H9 (cell line): ENCODE data around the gene MICALL2. TPM values are rescaled to one million over a fixed set of nuclear protein-coding genes. Genes with fewer than 3 reads are reported as not detected.
A peak's percentile ranks its signal among the peaks of the same experiment; 100 is the strongest.

Experiments used
- DNase-seq: peaks from one replicate; pipeline ENCODE4 v3.0.0-alpha.2; 2017
- H2AFZ ChIP-seq: one replicate; pipeline ENCODE4 v1.6.1; 2013; ENCODE audit warnings: mild to moderate bottlenecking, low read length, control low read depth, moderate library complexity
- H2AK5ac ChIP-seq: 2 replicates; pipeline ENCODE4 v1.6.1; 2013; ENCODE audit warnings: low read length, control low read depth, mixed read lengths; ENCODE audit not compliant: insufficient read length
- H2BK120ac ChIP-seq: one replicate; pipeline ENCODE4 v1.6.1; 2013; ENCODE audit warnings: low read depth, mild to moderate bottlenecking, low read length, control low read depth, inconsistent platforms; ENCODE audit not compliant: poor library complexity, severe bottlenecking
- H2BK12ac ChIP-seq: 2 replicates; pipeline ENCODE4 v1.6.1; 2013; ENCODE audit warnings: low read length, control low read depth, mixed read lengths, low read depth; ENCODE audit not compliant: insufficient read length
- H2BK15ac ChIP-seq: 2 replicates; pipeline ENCODE4 v1.6.1; 2013; ENCODE audit warnings: low read depth, low read length, control low read depth
- H2BK20ac ChIP-seq: one replicate; pipeline ENCODE4 v1.6.1; 2013; ENCODE audit warnings: low read depth, mild to moderate bottlenecking, low read length, control low read depth, inconsistent platforms; ENCODE audit not compliant: poor library complexity, severe bottlenecking
- H2BK5ac ChIP-seq: 2 replicates; pipeline ENCODE4 v1.6.1; 2013; ENCODE audit warnings: low read length, control low read depth, mixed read lengths; ENCODE audit not compliant: insufficient read length
- H3K14ac ChIP-seq: 2 replicates; pipeline ENCODE4 v1.6.1; 2013; ENCODE audit warnings: low read length, control low read depth; ENCODE audit not compliant: insufficient read depth
- H3K18ac ChIP-seq: 2 replicates; pipeline ENCODE4 v1.6.1; 2013; ENCODE audit warnings: low read depth, mild to moderate bottlenecking, mixed read lengths, low read length, control low read depth; ENCODE audit not compliant: insufficient read length
- H3K23ac ChIP-seq: 2 replicates; pipeline ENCODE4 v1.6.1; 2013; ENCODE audit warnings: low read length, control low read depth, mixed read lengths, low read depth; ENCODE audit not compliant: insufficient read length
- H3K23me2 ChIP-seq: 2 replicates; pipeline ENCODE4 v1.6.1; 2013; ENCODE audit warnings: low read depth, mild to moderate bottlenecking, mixed read lengths, low read length, control low read depth; ENCODE audit not compliant: insufficient read length, poor library complexity, severe bottlenecking
- H3K27ac ChIP-seq: 2 replicates; pipeline ENCODE4 v1.5.1; 2013; ENCODE audit warnings: low read length, control low read depth, mixed read lengths, low read depth; ENCODE audit not compliant: insufficient read length
- H3K27me3 ChIP-seq: 2 replicates; pipeline ENCODE4 v1.6.1; 2013; ENCODE audit warnings: low read length, control low read depth, inconsistent platforms; ENCODE audit not compliant: insufficient read depth
- H3K4ac ChIP-seq: 2 replicates; pipeline ENCODE4 v1.6.1; 2013; ENCODE audit warnings: low read depth, mild to moderate bottlenecking, control low read depth, inconsistent platforms, low read length, moderate library complexity
- H3K4me1 ChIP-seq: 2 replicates; pipeline ENCODE4 v1.6.1; 2013; ENCODE audit warnings: low read length, control low read depth, inconsistent platforms; ENCODE audit not compliant: insufficient read depth
- H3K4me2 ChIP-seq: 2 replicates; pipeline ENCODE4 v1.6.1; 2013; ENCODE audit warnings: low read length, control low read depth, mixed read lengths; ENCODE audit not compliant: insufficient read length, insufficient read depth
- H3K56ac ChIP-seq: 2 replicates; pipeline ENCODE4 v1.6.1; 2013; ENCODE audit warnings: low read depth, mild to moderate bottlenecking, mixed read lengths, low read length, control low read depth; ENCODE audit not compliant: insufficient read length
- H3K79me1 ChIP-seq: 2 replicates; pipeline ENCODE4 v1.6.1; 2013; ENCODE audit warnings: low read depth, mild to moderate bottlenecking, moderate library complexity, low read length, control low read depth, inconsistent platforms; ENCODE audit not compliant: insufficient read depth, poor library complexity, severe bottlenecking
- H3K79me2 ChIP-seq: 2 replicates; pipeline ENCODE4 v1.6.1; 2013; ENCODE audit warnings: low read length, control low read depth, inconsistent platforms; ENCODE audit not compliant: insufficient read depth
- H3K9ac ChIP-seq: 2 replicates; pipeline ENCODE4 v1.6.1; 2013; ENCODE audit warnings: low read length, control low read depth, mixed read lengths; ENCODE audit not compliant: insufficient read length; ENCODE audit errors: extremely low read depth
- H3K9me3 ChIP-seq: one replicate; pipeline ENCODE4 v1.6.1; 2013; ENCODE audit warnings: low read depth, low read length, inconsistent platforms; ENCODE audit not compliant: control insufficient read depth
- H3T11ph ChIP-seq: one replicate; pipeline ENCODE4 v1.6.1; 2013; ENCODE audit warnings: mild to moderate bottlenecking, low read length, control low read depth, inconsistent platforms
- H4K20me1 ChIP-seq: one replicate; pipeline ENCODE4 v1.6.1; 2013; ENCODE audit not compliant: control insufficient read depth, insufficient read length, insufficient read depth
- H4K5ac ChIP-seq: 2 replicates; pipeline ENCODE4 v1.6.1; 2013; ENCODE audit warnings: low read depth, mild to moderate bottlenecking, mixed read lengths, low read length, control low read depth; ENCODE audit not compliant: insufficient read length
- H4K8ac ChIP-seq: replicated peaks from 2 replicates; pipeline ENCODE4 v1.6.1; 2013; ENCODE audit warnings: low read length, control low read depth, mixed read lengths, low read depth; ENCODE audit not compliant: insufficient read length
- H4K91ac ChIP-seq: 2 replicates; pipeline ENCODE4 v1.6.1; 2013; ENCODE audit warnings: low read depth, mild to moderate bottlenecking, moderate library complexity, mixed read lengths, low read length, control low read depth; ENCODE audit not compliant: insufficient read length
- H3K27ac Mint-ChIP-seq, 3 experiments: 2 replicates in 2 of 3; 3 replicates in 1 of 3; pipeline ENCODE4 v1.8.0; 2020 to 2021; ENCODE audit warnings: mixed read lengths in 3 of 3, mild to moderate bottlenecking in 1 of 3, moderate library complexity in 1 of 3
- H3K27me3 Mint-ChIP-seq: 2 replicates; pipeline ENCODE4 v1.8.0; 2021; ENCODE audit warnings: low read depth, mild to moderate bottlenecking, moderate library complexity, mixed read lengths
- H3K36me3 Mint-ChIP-seq, 3 experiments: 2 replicates in 2 of 3; 3 replicates in 1 of 3; pipeline ENCODE4 v1.8.0; 2020 to 2021; ENCODE audit warnings: low read depth in 3 of 3, mixed read lengths in 3 of 3; ENCODE audit not compliant: insufficient read depth in 1 of 3
- H3K4me1 Mint-ChIP-seq, 2 experiments: 2 replicates each; pipeline ENCODE4 v1.8.0; 2020; ENCODE audit warnings: mixed read lengths in 2 of 2
- H3K4me3 Mint-ChIP-seq, 2 experiments: 2 replicates in 1 of 2; 3 replicates in 1 of 2; pipeline ENCODE4 v1.8.0; 2020 to 2021; ENCODE audit warnings: mild to moderate bottlenecking in 2 of 2, mixed read lengths in 2 of 2, moderate library complexity in 1 of 2
- H3K9me3 Mint-ChIP-seq, 2 experiments: 2 replicates in 1 of 2; 3 replicates in 1 of 2; pipeline ENCODE4 v1.8.0; 2020; ENCODE audit warnings: mild to moderate bottlenecking in 2 of 2, mixed read lengths in 2 of 2, moderate library complexity in 1 of 2
- WGBS: extraction: QIAGEN DNeasy Blood & Tissue Kit; methylation state at CpG from one replicate; pipeline ENCODE4 v1.1.7; 2013; ENCODE audit warnings: missing lambda C conversion rate, low lambda C conversion rate, mixed read lengths; ENCODE audit not compliant: insufficient read length; ENCODE audit errors: extremely low coverage; 5-methylcytosine and 5-hydroxymethylcytosine counted together
- total RNA-seq: library from RNA; stranded (reverse); gene quantifications from 2 replicates; pipeline ENCODE4 v1.2.1, GENCODE V29; 2021
- TF ChIP-seq, protein P1 (sequence below): fragments of 200-600 bp; sonication (generic); conservative IDR thresholded peaks from 3 replicates; pipeline ENCODE4 v1.8.0; 2021; ENCODE audit warnings: antibody characterized with exemption, mild to moderate bottlenecking

The MICALL2 gene
- total RNA-seq, 1 experiment from 2014 or later: 7.1 TPM

DNA sequence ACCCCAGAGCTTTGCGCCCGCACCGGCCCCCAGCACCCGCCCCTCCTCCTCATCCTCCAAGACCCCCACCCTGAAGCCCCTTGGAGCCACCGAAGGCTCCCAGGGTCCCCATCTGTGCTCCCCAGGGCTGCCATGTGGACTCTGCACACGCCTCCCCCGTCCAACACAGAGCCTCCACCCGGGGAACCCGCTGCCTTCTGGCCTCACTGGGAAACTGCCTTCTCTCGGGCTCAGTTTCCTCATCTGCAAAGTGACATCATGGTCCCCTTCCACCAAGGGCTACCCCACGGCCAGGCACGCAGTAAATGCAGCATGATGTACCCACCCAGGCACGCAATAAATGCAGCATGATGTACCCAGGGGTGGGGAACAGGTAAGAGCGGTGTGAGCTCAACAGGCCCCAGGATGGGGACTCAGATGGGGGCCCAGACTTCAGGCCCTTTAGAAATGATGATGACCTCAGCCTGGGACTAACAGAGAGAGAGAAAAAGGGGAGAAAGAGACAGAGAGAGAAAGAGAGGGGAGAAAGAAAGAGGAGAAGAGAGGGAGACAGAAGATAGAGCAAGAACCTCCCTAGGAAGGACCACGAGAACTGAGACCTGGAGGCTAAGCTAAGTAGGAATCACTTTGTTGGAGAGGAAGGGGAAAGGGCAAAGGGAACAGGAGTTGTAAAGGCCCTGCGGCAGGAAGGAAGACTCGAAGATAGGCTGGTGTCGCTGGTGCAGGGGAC is 2.5 kb upstream of the MICALL2 start:
- no peak overlapping the region for H2BK120ac ChIP-seq
- no peak overlapping the region for H3K4me2 ChIP-seq
- H3K27ac ChIP-seq: no peak overlapping the region
- H3K9me3 ChIP-seq: no peaks in the 10 kb centered on the region
- no peak overlapping the region for H3K23ac ChIP-seq
- H3K23me2 ChIP-seq: peaks cover 8% of the 10 kb centered on the region
- H3K4me1 ChIP-seq: no peaks in the 10 kb centered on the region; the same call in 1 of the 2 replicates
- H3K18ac ChIP-seq: no peak overlapping the region
- H3K56ac ChIP-seq: no peak overlapping the region
- DNase-seq: no peak
- no peak overlapping the region for H2BK5ac ChIP-seq
- H3K14ac ChIP-seq: no peak overlapping the region
- H3K4me1 Mint-ChIP-seq: peaks cover 12 to 34% of the 10 kb centered on the region in 2 experiments
- no peak overlapping the region for H2BK20ac ChIP-seq
- H2AK5ac ChIP-seq: no peak overlapping the region
- H2BK15ac ChIP-seq: no peak overlapping the region
- TF ChIP-seq, protein P1, sequence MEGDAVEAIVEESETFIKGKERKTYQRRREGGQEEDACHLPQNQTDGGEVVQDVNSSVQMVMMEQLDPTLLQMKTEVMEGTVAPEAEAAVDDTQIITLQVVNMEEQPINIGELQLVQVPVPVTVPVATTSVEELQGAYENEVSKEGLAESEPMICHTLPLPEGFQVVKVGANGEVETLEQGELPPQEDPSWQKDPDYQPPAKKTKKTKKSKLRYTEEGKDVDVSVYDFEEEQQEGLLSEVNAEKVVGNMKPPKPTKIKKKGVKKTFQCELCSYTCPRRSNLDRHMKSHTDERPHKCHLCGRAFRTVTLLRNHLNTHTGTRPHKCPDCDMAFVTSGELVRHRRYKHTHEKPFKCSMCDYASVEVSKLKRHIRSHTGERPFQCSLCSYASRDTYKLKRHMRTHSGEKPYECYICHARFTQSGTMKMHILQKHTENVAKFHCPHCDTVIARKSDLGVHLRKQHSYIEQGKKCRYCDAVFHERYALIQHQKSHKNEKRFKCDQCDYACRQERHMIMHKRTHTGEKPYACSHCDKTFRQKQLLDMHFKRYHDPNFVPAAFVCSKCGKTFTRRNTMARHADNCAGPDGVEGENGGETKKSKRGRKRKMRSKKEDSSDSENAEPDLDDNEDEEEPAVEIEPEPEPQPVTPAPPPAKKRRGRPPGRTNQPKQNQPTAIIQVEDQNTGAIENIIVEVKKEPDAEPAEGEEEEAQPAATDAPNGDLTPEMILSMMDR: no peak
- no peak overlapping the region for H2BK12ac ChIP-seq
- H4K8ac ChIP-seq: no peak overlapping the region
- peak overlapping the region; percentile 11 to 85 (median 47); a peak in 5 of 7 replicates for H3K27ac Mint-ChIP-seq
- no peak overlapping the region for H2AFZ ChIP-seq
- H3K27me3 Mint-ChIP-seq: peaks cover 5% of the 10 kb centered on the region
- WGBS: no CpG with 5 or more reads among the region's 18 CpGs
- no peak overlapping the region for H4K91ac ChIP-seq
- H3K4ac ChIP-seq: no peak overlapping the region
- H3K79me2 ChIP-seq: no peaks in the 10 kb centered on the region
- H3K79me1 ChIP-seq: no peaks in the 10 kb centered on the region
- H3K36me3 Mint-ChIP-seq: no peaks in the 10 kb centered on the region
- no peak overlapping the region for H4K5ac ChIP-seq
- H3T11ph ChIP-seq: no peak overlapping the region
- H3K27me3 ChIP-seq: no peaks in the 10 kb centered on the region
- H3K9ac ChIP-seq: no peak overlapping the region
- no peaks in the 10 kb centered on the region for H3K9me3 Mint-ChIP-seq
- H4K20me1 ChIP-seq: no peaks in the 10 kb centered on the region
- no peak overlapping the region; a peak in 1 of 5 replicates for H3K4me3 Mint-ChIP-seq
